ENCODE results near the gene CHTOP. TPM values are rescaled to one million over a fixed set of nuclear protein-coding genes. Genes with fewer than 3 reads are reported as not detected.

Gene CHTOP
- total and polyA plus RNA-seq, 2 of the 4 experiments (the other 2 are of a cell fraction) = 33.9 to 50.8 TPM

- TF ChIP-seq RAD21 (IDR thresholded peaks at IDR 0.05; ENCODE audit: low read length) (no peak), NFE2L2 (IDR thresholded peaks at IDR 0.05; ENCODE audit: low read depth, low read length) (no peak), CTCF (conservative IDR thresholded peaks at IDR 0.05; ENCODE audit: low read depth, low read length) (no peak), FOS (IDR thresholded peaks at IDR 0.05; ENCODE audit: low read depth, low read length) (no peak)
- Histone ChIP-seq H3K14ac (replicated peaks; ENCODE audit: low read depth, low read length) (no peak overlapping the region), H2AK5ac (ENCODE audit: low read depth, low read length) (no peak overlapping the region), H2AFZ (replicated peaks; ENCODE audit: low read length, poor library complexity) (no peak overlapping the region), H3K4me1 (ENCODE audit: control insufficient read depth, insufficient read depth, low read length) (peaks cover under 1% of the 10 kb centered on the region), H4K5ac (ENCODE audit: low read depth, low read length) (no peak overlapping the region), H3K9me1 (ENCODE audit: insufficient read depth, low read length) (0 out of 2 replicates have a peak, but pooled peaks cover 5% of the 10 kb centered on the region), H3K23ac (ENCODE audit: low read depth, low read length) (no peak overlapping the region), H3K56ac (ENCODE audit: extremely low read depth, insufficient read depth, low read length) (no peak overlapping the region), H2BK20ac (ENCODE audit: low read depth, low read length) (no peak overlapping the region), H2BK5ac (ENCODE audit: low read depth, low read length, poor library complexity, severe bottlenecking) (no peak overlapping the region), H3K9me3 (ENCODE audit: control insufficient read depth, insufficient read depth, low read length) (no peaks in the 10 kb centered on the region), H3K18ac (ENCODE audit: low read depth, low read length) (no peak overlapping the region), H2AK9ac (replicated peaks; ENCODE audit: low read depth, low read length, poor library complexity) (no peak overlapping the region), H3K9ac (ENCODE audit: low read depth, low read length) (no peak overlapping the region), H3K4me2 (ENCODE audit: low read depth, low read length) (no peak overlapping the region), H2BK15ac (ENCODE audit: low read depth, low read length) (no peak overlapping the region), H4K91ac (ENCODE audit: insufficient read depth, low read depth, low read length) (no peak overlapping the region), H2BK120ac (ENCODE audit: low read depth, low read length) (no peak overlapping the region), H3K36me3 (ENCODE audit: control insufficient read depth, insufficient read depth, low read length) (peaks cover 53% of the 10 kb centered on the region), H3K4ac (ENCODE audit: low read depth, low read length) (no peak overlapping the region), H3K79me1 (ENCODE audit: low read depth in 1 of 2, low read length in 2 of 2) (peaks cover 47 to 72% of the 10 kb centered on the region in 2 experiments), H4K8ac (ENCODE audit: low read depth in 2 of 2, low read length in 2 of 2) (no peak overlapping the region), H3K27ac (ENCODE audit: insufficient read depth, low read length) (no peak overlapping the region), H4K20me1 (ENCODE audit: insufficient read depth, low read length) (peaks cover 35% of the 10 kb centered on the region), H3K27me3 (ENCODE audit: control insufficient read depth, insufficient read depth, low read length) (no peaks in the 10 kb centered on the region), H3K4me3 (ENCODE audit: insufficient read depth, low read depth, low read length) (no peak overlapping the region)
- ChIA-PET POLR2A (ENCODE audit: unreplicated experiment) (interaction anchor here (0.9 kb wide), 1 partner anchor 11 kb away, joined by 3 read pairs; the partner anchor contains the start of gene S100A13), CTCF (no interaction called here)
- BruUV-seq (replicated peaks) = no TSS peak
- ATAC-seq (ENCODE audit: low read depth) (no peak), DNase-seq (no peak)
- in situ Hi-C loops (cut with MboI; ENCODE audit: low sequenced_read_pairs) = no loop called here
- dilution Hi-C loops (cut with HindIII; ENCODE audit: low sequenced_read_pairs, unreplicated experiment) = no loop called here
- intact Hi-C loops (cut with micrococcal nuclease) = no loop called here
- WGBS, 2 experiments (ENCODE audit: extremely low coverage in 2 of 2, insufficient read length in 1 of 2) = 92% methylated on average over 6 of the region's 6 CpGs; no CpG with 5 or more reads in 1 of the 2 experiments
Observed at GRCh38 chr1:153638261-153638660, 4.4 kb downstream of the CHTOP start.
